G401.6 (cell line): Measurements from ENCODE around the gene CALHM3.

Experiments used
- FAIRE-seq: peaks from 2 replicates; lab custom pipeline; 2012; peaks lifted over from hg19 to GRCh38; lab: Jason Lieb, UNC

CALHM3 gene

GRCh38 chr10:103449208-103450144 is 29.6 kb downstream of the CALHM3 start:
- FAIRE-seq: no peak

- no peak for FAIRE-seq
Measured at GRCh38 chr10:103448746-103449145, 30.3 kb downstream of the CALHM3 start.

- no peak for FAIRE-seq
Measured at GRCh38 chr10:103447187-103447586, 31.9 kb downstream of the CALHM3 start.

- no peak for FAIRE-seq
Measured at GRCh38 chr10:103445767-103446567, 33.1 kb downstream of the CALHM3 start.

GRCh38 chr10:103445366-103445765 is 33.7 kb downstream of the CALHM3 start:
- no peak for FAIRE-seq

GRCh38 chr10:103444478-103444877 is 34.6 kb downstream of the CALHM3 start:
- no peak for FAIRE-seq

GRCh38 chr10:103443475-103444185 is 35.4 kb downstream of the CALHM3 start:
- FAIRE-seq: no peak

GRCh38 chr10:103442031-103442461 is 37.0 kb downstream of the CALHM3 start:
- FAIRE-seq: no peak

- no peak for FAIRE-seq
Measured at GRCh38 chr10:103441611-103442010, 37.4 kb downstream of the CALHM3 start.

- no peak for FAIRE-seq
Measured at GRCh38 chr10:103441206-103441605, 37.8 kb downstream of the CALHM3 start.

- FAIRE-seq: no peak
Measured at GRCh38 chr10:103440416-103440815, 38.6 kb downstream of the CALHM3 start.

- FAIRE-seq: no peak
Measured at GRCh38 chr10:103439776-103440175, 39.3 kb downstream of the CALHM3 start.

GRCh38 chr10:103433858-103434257 is 45.2 kb downstream of the CALHM3 start:
- no peak for FAIRE-seq

- no peak for FAIRE-seq
Measured at GRCh38 chr10:103431902-103432301, 47.1 kb downstream of the CALHM3 start.

GRCh38 chr10:103429647-103430046 is 49.4 kb downstream of the CALHM3 start:
- no peak for FAIRE-seq

- no peak for FAIRE-seq
Measured at GRCh38 chr10:103428989-103429643, 49.9 kb downstream of the CALHM3 start.

GRCh38 chr10:103427866-103428265 is 51.2 kb downstream of the CALHM3 start:
- FAIRE-seq: no peak

GRCh38 chr10:103423748-103424147 is 55.3 kb downstream of the CALHM3 start:
- FAIRE-seq: no peak
